ENCODE results near the gene CCT5.
"Not testable (repeated sequence)": the region's sequence is repeated elsewhere in the genome, so short reads cannot be mapped to it uniquely, and the experiment has no call there.

Gene CCT5

GRCh38 chr5:10233505-10233904 is 16.6 kb upstream of the CCT5 start:
- Histone ChIP-seq H3K4me2 (ENCODE audit: low read length) (no peak overlapping the region), H3K27me3 (ENCODE audit: insufficient read depth, low read length, poor library complexity) (no peaks in the 10 kb centered on the region), H3K23ac (ENCODE audit: low read length) (no peak overlapping the region), H3K18ac (ENCODE audit: low read length) (no peak overlapping the region), H3K27ac (ENCODE audit: low read depth, low read length) (no peak overlapping the region), H3K79me2 (ENCODE audit: control insufficient read depth, insufficient read depth, low read length) (no peaks in the 10 kb centered on the region), H2BK15ac (replicated peaks; ENCODE audit: low read depth) (no peak overlapping the region), H4K5ac (ENCODE audit: low read length) (no peak overlapping the region), H3K4ac (ENCODE audit: low read depth, low read length) (no peak overlapping the region), H3K4me1 (ENCODE audit: control insufficient read depth, low read depth, low read length) (no peaks in the 10 kb centered on the region), H4K8ac (ENCODE audit: low read depth, low read length) (no peak overlapping the region), H2BK120ac (ENCODE audit: low read depth, low read length) (no peak overlapping the region), H3K56ac (ENCODE audit: low read length) (no peak overlapping the region), H2BK5ac (ENCODE audit: low read length) (no peak overlapping the region), H3K4me3 (ENCODE audit: low read length) (no peak overlapping the region), H3K9ac (ENCODE audit: low read length) (no peak overlapping the region), H3K36me3 (ENCODE audit: control insufficient read depth, insufficient read depth, low read length) (no peaks in the 10 kb centered on the region), H3K79me1 (ENCODE audit: low read length) (no peaks in the 10 kb centered on the region), H2AK5ac (ENCODE audit: low read length) (no peak overlapping the region)
- DNase-seq: peak; percentile 68
- no CpG with 5 or more reads among the region's 7 CpGs for WGBS (ENCODE audit: extremely low coverage, insufficient coverage, low lambda C conversion rate)

- no CpG with 5 or more reads among the region's 8 CpGs for WGBS (ENCODE audit: extremely low coverage, insufficient coverage, low lambda C conversion rate)
- no peak overlapping the region for H3K9ac ChIP-seq (ENCODE audit: low read length)
- H3K56ac ChIP-seq (ENCODE audit: low read length): no peak overlapping the region
- H3K4me2 ChIP-seq (ENCODE audit: low read length): no peak overlapping the region
- H4K5ac ChIP-seq (ENCODE audit: low read length): no peak overlapping the region
- no peak overlapping the region for H3K4me3 ChIP-seq (ENCODE audit: low read length)
- H3K79me1 ChIP-seq (ENCODE audit: low read length): no peaks in the 10 kb centered on the region
- H2BK120ac ChIP-seq (ENCODE audit: low read depth, low read length): no peak overlapping the region
- no peak overlapping the region for H2BK5ac ChIP-seq (ENCODE audit: low read length)
- no peaks in the 10 kb centered on the region for H3K4me1 ChIP-seq (ENCODE audit: control insufficient read depth, low read depth, low read length)
- no peaks in the 10 kb centered on the region for H3K79me2 ChIP-seq (ENCODE audit: control insufficient read depth, insufficient read depth, low read length)
- no peak overlapping the region for H2AK5ac ChIP-seq (ENCODE audit: low read length)
- H4K8ac ChIP-seq (ENCODE audit: low read depth, low read length): no peak overlapping the region
- no peaks in the 10 kb centered on the region for H3K27me3 ChIP-seq (ENCODE audit: insufficient read depth, low read length, poor library complexity)
- no peak overlapping the region for H3K18ac ChIP-seq (ENCODE audit: low read length)
- H3K27ac ChIP-seq (ENCODE audit: low read depth, low read length): no peak overlapping the region
- no peak overlapping the region for H2BK15ac ChIP-seq (replicated peaks; ENCODE audit: low read depth)
- H3K36me3 ChIP-seq (ENCODE audit: control insufficient read depth, insufficient read depth, low read length): no peaks in the 10 kb centered on the region
- no peak overlapping the region for H3K4ac ChIP-seq (ENCODE audit: low read depth, low read length)
- no peak for DNase-seq
- no peak overlapping the region for H3K23ac ChIP-seq (ENCODE audit: low read length)
Measured at GRCh38 chr5:10235350-10235749, 14.7 kb upstream of the CCT5 start.

GRCh38 chr5:10243660-10244240 is 6.3 kb upstream of the CCT5 start:
- H3K56ac ChIP-seq (ENCODE audit: low read length): no peak overlapping the region
- WGBS (ENCODE audit: extremely low coverage, insufficient coverage, low lambda C conversion rate): no CpG with 5 or more reads among the region's 1 CpG
- H3K4me1 ChIP-seq (ENCODE audit: control insufficient read depth, low read depth, low read length): no peaks in the 10 kb centered on the region
- no peak overlapping the region for H3K4me2 ChIP-seq (ENCODE audit: low read length)
- H3K18ac ChIP-seq (ENCODE audit: low read length): no peak overlapping the region
- H3K79me2 ChIP-seq (ENCODE audit: control insufficient read depth, insufficient read depth, low read length): no peaks in the 10 kb centered on the region
- no peak overlapping the region for H4K8ac ChIP-seq (ENCODE audit: low read depth, low read length)
- no peak overlapping the region for H3K4ac ChIP-seq (ENCODE audit: low read depth, low read length)
- no peaks in the 10 kb centered on the region for H3K36me3 ChIP-seq (ENCODE audit: control insufficient read depth, insufficient read depth, low read length)
- H2BK120ac ChIP-seq (ENCODE audit: low read depth, low read length): no peak overlapping the region
- H3K9ac ChIP-seq (ENCODE audit: low read length): no peak overlapping the region
- H3K27me3 ChIP-seq (ENCODE audit: insufficient read depth, low read length, poor library complexity): no peaks in the 10 kb centered on the region
- no peak overlapping the region for H2BK15ac ChIP-seq (replicated peaks; ENCODE audit: low read depth)
- peaks cover 4% of the 10 kb centered on the region for H3K79me1 ChIP-seq (ENCODE audit: low read length)
- H4K5ac ChIP-seq (ENCODE audit: low read length): no peak overlapping the region
- H3K23ac ChIP-seq (ENCODE audit: low read length): no peak overlapping the region
- DNase-seq: no peak
- no peak overlapping the region for H3K4me3 ChIP-seq (ENCODE audit: low read length)
- no peak overlapping the region for H2BK5ac ChIP-seq (ENCODE audit: low read length)
- no peak overlapping the region for H3K27ac ChIP-seq (ENCODE audit: low read depth, low read length)
- no peak overlapping the region for H2AK5ac ChIP-seq (ENCODE audit: low read length)

- H2BK120ac ChIP-seq (ENCODE audit: low read depth, low read length): no peak overlapping the region
- no peak for DNase-seq
- H3K18ac ChIP-seq (ENCODE audit: low read length): no peak overlapping the region
- no peaks in the 10 kb centered on the region for H3K27me3 ChIP-seq (ENCODE audit: insufficient read depth, low read length, poor library complexity)
- H3K56ac ChIP-seq (ENCODE audit: low read length): no peak overlapping the region
- H2BK5ac ChIP-seq (ENCODE audit: low read length): no peak overlapping the region
- WGBS (ENCODE audit: extremely low coverage, insufficient coverage, low lambda C conversion rate): no CpG with 5 or more reads among the region's 10 CpGs
- no peak overlapping the region for H3K9ac ChIP-seq (ENCODE audit: low read length)
- H3K4me1 ChIP-seq (ENCODE audit: control insufficient read depth, low read depth, low read length): no peaks in the 10 kb centered on the region
- H3K4ac ChIP-seq (ENCODE audit: low read depth, low read length): no peak overlapping the region
- H2BK15ac ChIP-seq (replicated peaks; ENCODE audit: low read depth): no peak overlapping the region
- H3K27ac ChIP-seq (ENCODE audit: low read depth, low read length): no peak overlapping the region
- H3K79me1 ChIP-seq (ENCODE audit: low read length): peaks cover 4% of the 10 kb centered on the region
- H3K36me3 ChIP-seq (ENCODE audit: control insufficient read depth, insufficient read depth, low read length): no peaks in the 10 kb centered on the region
- no peak overlapping the region for H2AK5ac ChIP-seq (ENCODE audit: low read length)
- H3K4me2 ChIP-seq (ENCODE audit: low read length): no peak overlapping the region
- H3K4me3 ChIP-seq (ENCODE audit: low read length): no peak overlapping the region
- H3K79me2 ChIP-seq (ENCODE audit: control insufficient read depth, insufficient read depth, low read length): no peaks in the 10 kb centered on the region
- H3K23ac ChIP-seq (ENCODE audit: low read length): no peak overlapping the region
- no peak overlapping the region for H4K8ac ChIP-seq (ENCODE audit: low read depth, low read length)
- H4K5ac ChIP-seq (ENCODE audit: low read length): no peak overlapping the region
Measured at GRCh38 chr5:10244342-10244944, 5.6 kb upstream of the CCT5 start.

GRCh38 chr5:10246761-10247160 is 3.3 kb upstream of the CCT5 start:
- Histone ChIP-seq H3K18ac (ENCODE audit: low read length) (no peak overlapping the region), H3K4ac (ENCODE audit: low read depth, low read length) (no peak overlapping the region), H3K4me1 (ENCODE audit: control insufficient read depth, low read depth, low read length) (peaks cover 1% of the 10 kb centered on the region), H3K4me2 (ENCODE audit: low read length) (no peak overlapping the region), H3K27ac (ENCODE audit: low read depth, low read length) (no peak overlapping the region), H2BK15ac (replicated peaks; ENCODE audit: low read depth) (no peak overlapping the region), H3K79me2 (ENCODE audit: control insufficient read depth, insufficient read depth, low read length) (peaks cover 16% of the 10 kb centered on the region), H3K79me1 (ENCODE audit: low read length) (peaks cover 4% of the 10 kb centered on the region), H4K5ac (ENCODE audit: low read length) (no peak overlapping the region), H4K8ac (ENCODE audit: low read depth, low read length) (no peak overlapping the region), H3K27me3 (ENCODE audit: insufficient read depth, low read length, poor library complexity) (no peaks in the 10 kb centered on the region), H2BK5ac (ENCODE audit: low read length) (no peak overlapping the region), H3K9ac (ENCODE audit: low read length) (no peak overlapping the region), H3K4me3 (ENCODE audit: low read length) (no peak overlapping the region), H2AK5ac (ENCODE audit: low read length) (no peak overlapping the region), H3K23ac (ENCODE audit: low read length) (no peak overlapping the region), H2BK120ac (ENCODE audit: low read depth, low read length) (no peak overlapping the region), H3K56ac (ENCODE audit: low read length) (no peak overlapping the region), H3K36me3 (ENCODE audit: control insufficient read depth, insufficient read depth, low read length) (no peaks in the 10 kb centered on the region)
- WGBS (ENCODE audit: extremely low coverage, insufficient coverage, low lambda C conversion rate): no CpG with 5 or more reads among the region's 3 CpGs
- no peak for DNase-seq

GRCh38 chr5:10247217-10247616 is 2.9 kb upstream of the CCT5 start:
- not testable (repeated sequence) for H4K8ac ChIP-seq (ENCODE audit: low read depth, low read length); H3K56ac ChIP-seq (ENCODE audit: low read length); H3K23ac ChIP-seq (ENCODE audit: low read length); H3K4me1 ChIP-seq (ENCODE audit: control insufficient read depth, low read depth, low read length); DNase-seq; H3K4ac ChIP-seq (ENCODE audit: low read depth, low read length); H3K27ac ChIP-seq (ENCODE audit: low read depth, low read length); H4K5ac ChIP-seq (ENCODE audit: low read length); H3K4me2 ChIP-seq (ENCODE audit: low read length); H3K36me3 ChIP-seq (ENCODE audit: control insufficient read depth, insufficient read depth, low read length); H3K27me3 ChIP-seq (ENCODE audit: insufficient read depth, low read length, poor library complexity); H3K9ac ChIP-seq (ENCODE audit: low read length); H3K79me1 ChIP-seq (ENCODE audit: low read length); H3K4me3 ChIP-seq (ENCODE audit: low read length); H2BK120ac ChIP-seq (ENCODE audit: low read depth, low read length); H2BK5ac ChIP-seq (ENCODE audit: low read length); H2BK15ac ChIP-seq (replicated peaks; ENCODE audit: low read depth); H2AK5ac ChIP-seq (ENCODE audit: low read length); H3K18ac ChIP-seq (ENCODE audit: low read length)
- peaks cover 21% of the 10 kb centered on the region for H3K79me2 ChIP-seq (ENCODE audit: control insufficient read depth, insufficient read depth, low read length)
- no CpG with 5 or more reads among the region's 4 CpGs for WGBS (ENCODE audit: extremely low coverage, insufficient coverage, low lambda C conversion rate)

Data from mesendoderm (in vitro differentiated cells).